ENCODE data around the gene NUP210L. TPM values are rescaled to one million over a fixed set of nuclear protein-coding genes. Genes with fewer than 3 reads are reported as not detected.
A peak's percentile ranks its signal among the peaks of the same experiment; 100 is the strongest.
"Not testable (repeated sequence)": the region's sequence is repeated elsewhere in the genome, so short reads cannot be mapped to it uniquely, and the experiment has no call there.

The NUP210L gene
- polyA plus RNA-seq, 3 donors: 0.03 TPM; not detected in 2

DNA sequence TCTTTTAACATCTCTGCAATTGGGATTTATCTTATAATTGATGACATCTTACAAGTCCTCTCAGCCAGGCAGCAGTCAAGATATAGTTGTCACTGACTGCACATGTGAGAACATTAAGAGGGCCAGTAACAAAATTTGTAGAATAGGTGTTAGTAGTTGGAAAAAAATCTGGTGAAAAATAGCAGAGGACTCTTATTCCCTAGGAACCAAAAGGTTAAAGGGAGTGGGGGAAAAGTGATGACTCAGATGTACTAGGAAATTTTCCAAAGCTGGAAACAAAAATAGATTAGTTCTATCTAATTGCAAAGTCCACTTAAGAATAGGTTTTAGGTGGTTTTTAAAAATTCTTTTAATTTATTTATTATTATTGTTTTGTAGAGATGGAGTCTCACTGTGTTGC, 3.6 kb downstream of the NUP210L start:
- Histone ChIP-seq H4K20me1 (ENCODE audit: insufficient read depth, low read length) (peaks cover 23% of the 10 kb centered on the region), H3K79me2 (ENCODE audit: insufficient read depth, low read length) (no peaks in the 10 kb centered on the region), H3K27me3 (ENCODE audit: control insufficient read depth in 2 of 2, insufficient read depth in 2 of 2, low read length in 2 of 2) (no peaks in the 10 kb centered on the region), H3K4me1 (ENCODE audit: control insufficient read depth in 1 of 2, insufficient read depth in 2 of 2, low read length in 2 of 2) (peaks cover 24 to 31% of the 10 kb centered on the region in 2 donors), H3K27ac (ENCODE audit: low read depth in 1 of 2, low read length in 2 of 2) (no peak overlapping the region), H3K4me3 (replicated peaks in 1 of 3; ENCODE audit: low read depth in 2 of 3, low read length in 3 of 3) (no peak overlapping the region), H3K36me3 (replicated peaks in 1 of 2; ENCODE audit: control insufficient read depth in 1 of 2, insufficient read depth in 2 of 2, low read length in 2 of 2) (peaks cover 18 to 21% of the 10 kb centered on the region in 2 donors), H2AFZ (ENCODE audit: insufficient read depth, low read depth, low read length, poor library complexity, severe bottlenecking) (no peak overlapping the region), H3K9me3 (replicated peaks in 1 of 2; ENCODE audit: control insufficient read depth in 1 of 2, insufficient read depth in 1 of 2, low read length in 2 of 2) (no peaks in the 10 kb centered on the region), H3K9ac (ENCODE audit: insufficient read depth, low read length, poor library complexity, severe bottlenecking) (no peak overlapping the region), H3K4me2 (replicated peaks; ENCODE audit: extremely low read depth, low read length, poor library complexity, severe bottlenecking) (no peak overlapping the region)
- no peak for DNase-seq
- intact Hi-C loops (cut with micrococcal nuclease): no loop called here
- TF ChIP-seq, protein P1, sequence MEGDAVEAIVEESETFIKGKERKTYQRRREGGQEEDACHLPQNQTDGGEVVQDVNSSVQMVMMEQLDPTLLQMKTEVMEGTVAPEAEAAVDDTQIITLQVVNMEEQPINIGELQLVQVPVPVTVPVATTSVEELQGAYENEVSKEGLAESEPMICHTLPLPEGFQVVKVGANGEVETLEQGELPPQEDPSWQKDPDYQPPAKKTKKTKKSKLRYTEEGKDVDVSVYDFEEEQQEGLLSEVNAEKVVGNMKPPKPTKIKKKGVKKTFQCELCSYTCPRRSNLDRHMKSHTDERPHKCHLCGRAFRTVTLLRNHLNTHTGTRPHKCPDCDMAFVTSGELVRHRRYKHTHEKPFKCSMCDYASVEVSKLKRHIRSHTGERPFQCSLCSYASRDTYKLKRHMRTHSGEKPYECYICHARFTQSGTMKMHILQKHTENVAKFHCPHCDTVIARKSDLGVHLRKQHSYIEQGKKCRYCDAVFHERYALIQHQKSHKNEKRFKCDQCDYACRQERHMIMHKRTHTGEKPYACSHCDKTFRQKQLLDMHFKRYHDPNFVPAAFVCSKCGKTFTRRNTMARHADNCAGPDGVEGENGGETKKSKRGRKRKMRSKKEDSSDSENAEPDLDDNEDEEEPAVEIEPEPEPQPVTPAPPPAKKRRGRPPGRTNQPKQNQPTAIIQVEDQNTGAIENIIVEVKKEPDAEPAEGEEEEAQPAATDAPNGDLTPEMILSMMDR (IDR thresholded peaks at IDR 0.05): no peak
- Mint-ChIP-seq H3K4me1 (peaks cover 28% of the 10 kb centered on the region), H3K27me3 (ENCODE audit: low read depth in 3 of 3) (no peaks in the 10 kb centered on the region), H3K36me3 (peaks cover 17% of the 10 kb centered on the region in 2 donors), H3K27ac (peak overlapping the region in 1 of 7 donors; percentile 52), H3K4me3 (no peak overlapping the region), H3K9me3 (no peaks in the 10 kb centered on the region)

DNA sequence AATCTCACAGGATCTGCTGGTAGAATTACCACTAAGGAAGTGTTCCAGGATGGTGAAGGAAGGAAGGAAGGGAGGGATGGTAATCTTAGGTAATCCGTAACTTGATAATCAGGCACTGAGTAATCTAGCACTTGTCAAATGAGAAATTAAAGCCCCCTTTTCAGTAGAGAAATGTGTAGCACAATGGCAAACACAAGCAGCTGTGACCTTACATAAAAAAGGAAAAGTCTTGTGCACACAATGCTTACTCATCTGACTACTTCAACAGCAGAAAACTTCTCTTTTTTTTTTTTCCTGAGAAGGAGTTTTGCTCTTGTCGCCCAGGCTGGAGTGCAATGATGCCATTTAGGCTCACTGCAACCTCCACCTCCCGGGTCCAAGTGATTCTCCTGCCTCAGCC, 6.1 kb downstream of the NUP210L start:
- Mint-ChIP-seq H3K27me3 (ENCODE audit: low read depth in 3 of 3) (no peaks in the 10 kb centered on the region), H3K9me3 (no peaks in the 10 kb centered on the region), H3K27ac (peak overlapping the region; percentile 55 to 89 (median 77)), H3K4me1 (peaks cover 18% of the 10 kb centered on the region), H3K4me3 (peak overlapping the region in 1 of 2 donors; percentile 33), H3K36me3 (no peaks in the 10 kb centered on the region)
- Histone ChIP-seq H3K9me3 (replicated peaks in 1 of 2; ENCODE audit: control insufficient read depth in 1 of 2, insufficient read depth in 1 of 2, low read length in 2 of 2) (no peaks in the 10 kb centered on the region), H3K4me3 (replicated peaks in 1 of 3; ENCODE audit: low read depth in 2 of 3, low read length in 3 of 3) (no peak overlapping the region), H3K4me1 (ENCODE audit: control insufficient read depth in 1 of 2, insufficient read depth in 2 of 2, low read length in 2 of 2) (peaks cover 18 to 21% of the 10 kb centered on the region in 2 donors), H2AFZ (ENCODE audit: insufficient read depth, low read depth, low read length, poor library complexity, severe bottlenecking) (no peak overlapping the region), H4K20me1 (ENCODE audit: insufficient read depth, low read length) (peaks cover 1% of the 10 kb centered on the region), H3K4me2 (replicated peaks; ENCODE audit: extremely low read depth, low read length, poor library complexity, severe bottlenecking) (no peak overlapping the region), H3K36me3 (replicated peaks in 1 of 2; ENCODE audit: control insufficient read depth in 1 of 2, insufficient read depth in 2 of 2, low read length in 2 of 2) (no peaks in the 10 kb centered on the region), H3K79me2 (ENCODE audit: insufficient read depth, low read length) (no peaks in the 10 kb centered on the region), H3K27ac (ENCODE audit: low read depth in 1 of 2, low read length in 2 of 2) (peak overlapping the region in 1 of 2 donors; percentile 55), H3K27me3 (ENCODE audit: control insufficient read depth in 2 of 2, insufficient read depth in 2 of 2, low read length in 2 of 2) (no peaks in the 10 kb centered on the region), H3K9ac (ENCODE audit: insufficient read depth, low read length, poor library complexity, severe bottlenecking) (no peak overlapping the region)
- 0% methylated on average over 1 of the region's 3 CpGs for WGBS (ENCODE audit: insufficient coverage)
- DNase-seq: peak in 2 of 3 donors; percentile 35 to 47
- intact Hi-C loops (cut with micrococcal nuclease): no loop called here
- TF ChIP-seq, protein P1 (IDR thresholded peaks at IDR 0.05): no peak

DNA sequence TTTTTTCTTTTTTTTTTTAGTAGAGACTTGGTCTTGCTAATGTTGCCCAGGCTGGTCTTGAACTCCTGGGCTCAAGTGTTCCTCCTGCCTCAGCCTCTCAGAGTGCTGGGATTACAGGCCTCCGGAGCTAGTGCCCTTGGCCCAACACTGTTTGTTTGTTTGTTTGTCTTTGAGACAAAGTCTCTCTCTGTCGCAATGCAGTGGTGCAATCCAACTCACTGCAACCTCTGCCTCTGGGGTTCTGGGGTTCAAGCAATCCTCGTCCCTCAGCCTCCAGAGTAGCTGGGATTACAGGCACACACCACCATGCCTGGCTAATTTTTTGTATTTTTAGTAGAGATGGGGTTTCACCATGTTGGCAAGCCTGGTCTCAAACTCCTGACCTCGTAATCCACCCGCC, 7.4 kb downstream of the NUP210L start:
- H3K9ac ChIP-seq (ENCODE audit: insufficient read depth, low read length, poor library complexity, severe bottlenecking); H2AFZ ChIP-seq (ENCODE audit: insufficient read depth, low read depth, low read length, poor library complexity, severe bottlenecking); H3K27me3 ChIP-seq (ENCODE audit: control insufficient read depth in 2 of 2, insufficient read depth in 2 of 2, low read length in 2 of 2); H3K27ac Mint-ChIP-seq; H3K36me3 ChIP-seq (replicated peaks in 1 of 2; ENCODE audit: control insufficient read depth in 1 of 2, insufficient read depth in 2 of 2, low read length in 2 of 2); H3K36me3 Mint-ChIP-seq; intact Hi-C loops (cut with micrococcal nuclease); H3K4me3 ChIP-seq (replicated peaks in 1 of 3; ENCODE audit: low read depth in 2 of 3, low read length in 3 of 3); H4K20me1 ChIP-seq (ENCODE audit: insufficient read depth, low read length); H3K4me2 ChIP-seq (replicated peaks; ENCODE audit: extremely low read depth, low read length, poor library complexity, severe bottlenecking); H3K27ac ChIP-seq (ENCODE audit: low read depth in 1 of 2, low read length in 2 of 2); H3K9me3 ChIP-seq (replicated peaks in 1 of 2; ENCODE audit: control insufficient read depth in 1 of 2, insufficient read depth in 1 of 2, low read length in 2 of 2); H3K4me3 Mint-ChIP-seq; DNase-seq; H3K79me2 ChIP-seq (ENCODE audit: insufficient read depth, low read length); H3K27me3 Mint-ChIP-seq (ENCODE audit: low read depth in 3 of 3); H3K9me3 Mint-ChIP-seq: not testable (repeated sequence)
- H3K4me1 ChIP-seq (ENCODE audit: control insufficient read depth in 1 of 2, insufficient read depth in 2 of 2, low read length in 2 of 2): peaks cover 12 to 15% of the 10 kb centered on the region in 2 donors
- 100% methylated on average over 2 of the region's 5 CpGs for WGBS (ENCODE audit: insufficient coverage)
- H3K4me1 Mint-ChIP-seq: peaks cover 12% of the 10 kb centered on the region

All from CD14-positive monocyte (primary cell).